Thyroid gland (tissue), 4 donors: ENCODE results near the gene PIEZO2. TPM values are rescaled to one million over a fixed set of nuclear protein-coding genes. Genes with fewer than 3 reads are reported as not detected.

ENCODE experiments used
- DNase-seq, 2 donors: peaks; one replicate each; pipeline ENCODE4 v3.0.0-alpha.2; 2019
- H3K27ac ChIP-seq, 3 donors: fragments of 200-600 bp; sonication (generic); 1 replicate in 2 of 3; 2 replicates in 1 of 3; pipeline ENCODE4 v1.5.1; 2016 to 2019; ENCODE audit warnings: mild to moderate bottlenecking in 1 of 3, moderate library complexity in 1 of 3
- H3K27me3 ChIP-seq: fragments of 200-600 bp; sonication (generic); one replicate; pipeline ENCODE4 v1.5.1; 2019
- H3K36me3 ChIP-seq, 2 donors: fragments of 200-600 bp; sonication (generic); one replicate each; pipeline ENCODE4 v1.5.1; 2016 to 2019
- H3K4me1 ChIP-seq, 2 donors: fragments of 200-600 bp; sonication (generic); one replicate each; pipeline ENCODE4 v1.5.1; 2017 to 2019
- H3K4me3 ChIP-seq, 3 donors: fragments of 200-600 bp; sonication (generic); replicated peaks in 1 of 3; 1 replicate in 2 of 3; 2 replicates in 1 of 3; pipeline ENCODE4 v1.5.1; 2016; ENCODE audit warnings: mild to moderate bottlenecking in 1 of 3
- H3K9me3 ChIP-seq: fragments of 200-600 bp; sonication (generic); one replicate; pipeline ENCODE4 v1.5.1; 2017
- CTCF ChIP-seq, 6 experiments: fragments of 200-600 bp in 3 of 6; fragments of 450-650 bp in 3 of 6; sonication (generic) in 3 of 6; IDR thresholded peaks; one replicate each; pipeline ENCODE4 v1.5.1; 2016 to 2019; ENCODE audit warnings: antibody characterized with exemption in 6 of 6, mild to moderate bottlenecking in 2 of 6, inconsistent platforms in 1 of 6, moderate library complexity in 1 of 6
- POLR2A ChIP-seq, 2 donors: fragments of 450-650 bp; IDR thresholded peaks; one replicate each; pipeline ENCODE4 v1.6.1; 2017; ENCODE audit warnings: antibody characterized with exemption in 2 of 2, mild to moderate bottlenecking in 2 of 2, moderate library complexity in 1 of 2
- WGBS, 2 donors: methylation state at CpG; one replicate each; pipeline ENCODE4 v1.1.5; 2017; 5-methylcytosine and 5-hydroxymethylcytosine counted together
- intact Hi-C: fragments of 100-400 bp; cut with DNase I; formaldehyde crosslinking; loops from one replicate; pipeline ENCODE4 v1.15.1; 2023
- total RNA-seq, 4 donors: library from RNA; depleted of rRNA; stranded (reverse); fragments of >200 nt; gene quantifications; one replicate each; pipeline ENCODE4 v1.2.3, GENCODE V29; 2016

PIEZO2 gene
- total RNA-seq, 4 donors from 2014 or later: 5.0 to 13.8 (median 6.1) TPM

- Histone ChIP-seq H3K4me3 (no peak overlapping the region), H3K36me3 (no peaks in the 10 kb centered on the region), H3K27ac (peak overlapping the region in 1 of 3 donors; percentile 38), H3K27me3 (no peaks in the 10 kb centered on the region), H3K4me1 (peaks cover 11 to 15% of the 10 kb centered on the region in 2 donors), H3K9me3 (no peaks in the 10 kb centered on the region)
- DNase-seq: peak; percentile 68 to 75
- intact Hi-C loops: loop anchor here (5.0 to 10.0 kb wide), 3 partner anchors 190 to 700 kb away; no protein-coding TSS in a partner anchor
- TF ChIP-seq CTCF (IDR thresholded peaks at IDR 0.05) (no peak), POLR2A (IDR thresholded peaks at IDR 0.05) (no peak)
- 29 to 45% methylated on average over 11 of the region's 11 CpGs for WGBS, 2 donors
These were observed 296.7 kb downstream of the PIEZO2 start for GRCh38 chr18:10852385-10853303.

- TF ChIP-seq CTCF (IDR thresholded peaks at IDR 0.05) (peak; percentile 46 to 92 (median 63)), POLR2A (IDR thresholded peaks at IDR 0.05) (no peak)
- Histone ChIP-seq H3K27ac (no peak overlapping the region), H3K4me3 (no peak overlapping the region), H3K4me1 (peaks cover 11 to 15% of the 10 kb centered on the region in 2 donors), H3K36me3 (no peaks in the 10 kb centered on the region), H3K27me3 (no peaks in the 10 kb centered on the region), H3K9me3 (no peaks in the 10 kb centered on the region)
- 0 to 1% methylated on average over 3 of the region's 3 CpGs for WGBS, 2 donors
- intact Hi-C loops: loop anchor here (5.0 to 10.0 kb wide), 3 partner anchors 190 to 700 kb away; no protein-coding TSS in a partner anchor
- DNase-seq: no peak
These were observed 297.5 kb downstream of the PIEZO2 start for GRCh38 chr18:10851824-10852319.

- Histone ChIP-seq H3K9me3 (no peaks in the 10 kb centered on the region), H3K4me1 (peaks cover 11 to 15% of the 10 kb centered on the region in 2 donors), H3K36me3 (no peaks in the 10 kb centered on the region), H3K4me3 (no peak overlapping the region), H3K27me3 (no peaks in the 10 kb centered on the region), H3K27ac (no peak overlapping the region)
- intact Hi-C loops: loop anchor here (5.0 to 10.0 kb wide), 3 partner anchors 191 to 701 kb away; no protein-coding TSS in a partner anchor
- no peak for TF ChIP-seq POLR2A (IDR thresholded peaks at IDR 0.05)
- no peak for TF ChIP-seq CTCF (IDR thresholded peaks at IDR 0.05)
- no peak for DNase-seq
- WGBS, 2 donors: 65 to 75% methylated on average over 1 of the region's 1 CpG
These were observed 298.5 kb downstream of the PIEZO2 start for GRCh38 chr18:10850840-10851239.

GRCh38 chr18:10850216-10850615, 299.2 kb downstream of the PIEZO2 start:
- H3K27ac ChIP-seq: no peak overlapping the region
- H3K9me3 ChIP-seq: no peaks in the 10 kb centered on the region
- no peak for DNase-seq
- intact Hi-C loops: loop anchor here (5.0 to 10.0 kb wide), 3 partner anchors 192 to 702 kb away; no protein-coding TSS in a partner anchor
- H3K4me1 ChIP-seq: peaks cover 11 to 15% of the 10 kb centered on the region in 2 donors
- no peaks in the 10 kb centered on the region for H3K27me3 ChIP-seq
- H3K4me3 ChIP-seq: no peak overlapping the region
- H3K36me3 ChIP-seq: no peaks in the 10 kb centered on the region
- WGBS, 2 donors: 93 to 95% methylated on average over 7 of the region's 7 CpGs
- TF ChIP-seq CTCF (IDR thresholded peaks at IDR 0.05): no peak

- intact Hi-C loops: no loop called here
- 86 to 91% methylated on average over 6 of the region's 6 CpGs for WGBS, 2 donors
- no peak for TF ChIP-seq POLR2A (IDR thresholded peaks at IDR 0.05)
- TF ChIP-seq CTCF (IDR thresholded peaks at IDR 0.05): no peak
- no peaks in the 10 kb centered on the region for H3K36me3 ChIP-seq
- no peaks in the 10 kb centered on the region for H3K27me3 ChIP-seq
- H3K9me3 ChIP-seq: no peaks in the 10 kb centered on the region
- no peak overlapping the region for H3K4me3 ChIP-seq
- no peak for DNase-seq
- no peak overlapping the region for H3K27ac ChIP-seq
- H3K4me1 ChIP-seq: peaks cover 11% of the 10 kb centered on the region in 2 donors
These were observed 301.5 kb downstream of the PIEZO2 start for GRCh38 chr18:10847907-10848306.
